Gastrocnemius medialis (tissue), 4 donors: ENCODE results near the gene GLI3. TPM values are rescaled to one million over a fixed set of nuclear protein-coding genes. Genes with fewer than 3 reads are reported as not detected.

Source experiments
- ATAC-seq, 2 donors: fragments of 150-250 bp; one replicate each; pipeline ENCODE4 v1.9.1; 2016
- DNase-seq, 2 donors: peaks; one replicate each; pipeline ENCODE4 v3.0.0-alpha.2; 2019
- H3K27ac ChIP-seq, 4 donors: fragments of 200-600 bp; sonication (generic); 1 replicate in 1 of 4; 2 replicates in 3 of 4; pipeline ENCODE4 v1.5.1; 2016 to 2018; ENCODE audit warnings: mild to moderate bottlenecking in 2 of 4, moderate library complexity in 1 of 4
- H3K27me3 ChIP-seq, 3 donors: fragments of 200-600 bp; sonication (generic) in 2 of 3; 1 replicate in 1 of 3; 2 replicates in 2 of 3; pipeline versions ENCODE4 v1.5.1 to v1.6.0; 2016 to 2019; ENCODE audit warnings: mild to moderate bottlenecking in 1 of 3, moderate library complexity in 1 of 3
- H3K36me3 ChIP-seq, 2 donors: fragments of 200-600 bp; sonication (generic) in 1 of 2; one replicate each; pipeline ENCODE4 v1.5.1; 2017 to 2018
- H3K4me1 ChIP-seq, 2 donors: fragments of 200-600 bp; sonication (generic) in 1 of 2; one replicate each; pipeline ENCODE4 v1.5.1; 2016 to 2017; ENCODE audit warnings: mild to moderate bottlenecking in 2 of 2
- H3K4me3 ChIP-seq, 4 donors: fragments of 200-600 bp; sonication (generic) in 3 of 4; 1 replicate in 1 of 4; 2 replicates in 3 of 4; pipeline ENCODE4 v1.5.1; 2016 to 2019; ENCODE audit warnings: mild to moderate bottlenecking in 2 of 4
- H3K9me3 ChIP-seq, 3 donors: fragments of 200-600 bp; sonication (generic) in 2 of 3; 1 replicate in 1 of 3; 2 replicates in 2 of 3; pipeline ENCODE4 v1.5.1; 2016 to 2019
- POLR2A ChIP-seq, 2 donors: fragments of 450-650 bp; IDR thresholded peaks; one replicate each; pipeline ENCODE4 v1.6.1; 2017; ENCODE audit warnings: antibody characterized with exemption in 2 of 2, mild to moderate bottlenecking in 2 of 2, moderate library complexity in 2 of 2
- in situ Hi-C, 4 donors: fragments of 200-750 bp; cut with MboI; loops; one replicate each; pipeline versions ENCODE4 v1.15.0 to v1.8.0; 2017; ENCODE audit warnings: low sequenced_read_pairs in 4 of 4
- intact Hi-C: fragments of 100-400 bp; cut with DNase I; formaldehyde crosslinking; loops from one replicate; pipeline ENCODE4 v1.15.1; 2023; ENCODE audit warnings: low total_unique reads
- total RNA-seq, 4 donors: library from RNA; depleted of rRNA; stranded (reverse); fragments of >200 nt; gene quantifications; one replicate each; pipeline versions ENCODE4 v1.1.0 to v1.2.3, GENCODE V29; 2016
- TF ChIP-seq, protein P1 (sequence below), 5 experiments: fragments of 450-650 bp in 3 of 5; fragments of 200-600 bp in 2 of 5; sonication (generic) in 2 of 5; IDR thresholded peaks in 4 of 5; conservative IDR thresholded peaks in 1 of 5; 1 replicate in 4 of 5; 2 replicates in 1 of 5; pipeline ENCODE4 v1.5.1; 2016 to 2019; ENCODE audit warnings: antibody characterized with exemption in 5 of 5, mild to moderate bottlenecking in 3 of 5, moderate library complexity in 3 of 5

Gene GLI3
- total RNA-seq, 4 donors from 2014 or later: 0.46 to 1.6 (median 0.81) TPM

DNA sequence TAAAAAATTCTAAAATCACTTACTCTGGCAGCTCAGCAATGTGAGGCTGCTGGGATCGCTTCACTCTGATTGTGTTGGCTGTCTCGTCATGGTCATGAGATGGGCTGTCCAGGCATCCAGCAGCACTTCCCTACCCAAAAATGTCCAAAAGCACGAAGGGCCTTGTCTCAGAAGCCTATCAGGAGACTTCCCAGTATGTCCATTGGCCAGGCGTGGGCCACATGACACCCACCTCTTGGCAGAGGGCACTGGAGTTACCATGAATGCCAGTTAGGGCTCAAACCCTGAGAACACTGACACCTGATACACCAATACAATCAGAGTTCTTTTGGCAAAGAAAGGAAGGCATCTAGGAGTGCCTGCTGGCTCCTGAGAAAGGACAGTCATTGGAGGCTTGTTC, 27.0 kb upstream of the GLI3 start:
- DNase-seq: peak; percentile 60 to 65
- ATAC-seq: peak; percentile 70 to 75
- Histone ChIP-seq H3K9me3 (no peaks in the 10 kb centered on the region), H3K27me3 (no peaks in the 10 kb centered on the region), H3K36me3 (no peaks in the 10 kb centered on the region), H3K4me1 (peaks cover 10 to 16% of the 10 kb centered on the region in 2 donors), H3K27ac (peak overlapping the region; percentile 60 to 80 (median 70)), H3K4me3 (no peak overlapping the region)
- intact Hi-C loops (loop anchor here (2.0 kb wide), 1 partner anchor 27 kb away; the partner anchor contains the start of gene GLI3), in situ Hi-C loops (no loop called here)
- TF ChIP-seq, protein P1, sequence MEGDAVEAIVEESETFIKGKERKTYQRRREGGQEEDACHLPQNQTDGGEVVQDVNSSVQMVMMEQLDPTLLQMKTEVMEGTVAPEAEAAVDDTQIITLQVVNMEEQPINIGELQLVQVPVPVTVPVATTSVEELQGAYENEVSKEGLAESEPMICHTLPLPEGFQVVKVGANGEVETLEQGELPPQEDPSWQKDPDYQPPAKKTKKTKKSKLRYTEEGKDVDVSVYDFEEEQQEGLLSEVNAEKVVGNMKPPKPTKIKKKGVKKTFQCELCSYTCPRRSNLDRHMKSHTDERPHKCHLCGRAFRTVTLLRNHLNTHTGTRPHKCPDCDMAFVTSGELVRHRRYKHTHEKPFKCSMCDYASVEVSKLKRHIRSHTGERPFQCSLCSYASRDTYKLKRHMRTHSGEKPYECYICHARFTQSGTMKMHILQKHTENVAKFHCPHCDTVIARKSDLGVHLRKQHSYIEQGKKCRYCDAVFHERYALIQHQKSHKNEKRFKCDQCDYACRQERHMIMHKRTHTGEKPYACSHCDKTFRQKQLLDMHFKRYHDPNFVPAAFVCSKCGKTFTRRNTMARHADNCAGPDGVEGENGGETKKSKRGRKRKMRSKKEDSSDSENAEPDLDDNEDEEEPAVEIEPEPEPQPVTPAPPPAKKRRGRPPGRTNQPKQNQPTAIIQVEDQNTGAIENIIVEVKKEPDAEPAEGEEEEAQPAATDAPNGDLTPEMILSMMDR (IDR thresholded peaks at IDR 0.05 in 4 of 5, conservative IDR thresholded peaks at IDR 0.05 in 1 of 5): no peak
- no peak for TF ChIP-seq POLR2A (IDR thresholded peaks at IDR 0.05)

- DNase-seq: peak; percentile 77
- peaks cover 10 to 16% of the 10 kb centered on the region in 2 donors for H3K4me1 ChIP-seq
- H3K27ac ChIP-seq: peak overlapping the region; percentile 60 to 80 (median 70)
- H3K27me3 ChIP-seq: no peaks in the 10 kb centered on the region
- TF ChIP-seq, protein P1 (IDR thresholded peaks at IDR 0.05 in 4 of 5, conservative IDR thresholded peaks at IDR 0.05 in 1 of 5): no peak
- TF ChIP-seq POLR2A (IDR thresholded peaks at IDR 0.05): no peak
- no peaks in the 10 kb centered on the region for H3K36me3 ChIP-seq
- in situ Hi-C loops: no loop called here
- intact Hi-C loops: loop anchor here (2.0 kb wide), 1 partner anchor 26 kb away; the partner anchor contains the start of gene GLI3
- peak; percentile 87 to 97 for ATAC-seq
- H3K4me3 ChIP-seq: no peak overlapping the region
- no peaks in the 10 kb centered on the region for H3K9me3 ChIP-seq
Observed at GRCh38 chr7:42262964-42263363, 26.0 kb upstream of the GLI3 start.

GRCh38 chr7:42254217-42254616, 17.2 kb upstream of the GLI3 start:
- ATAC-seq: peak; percentile 33 to 71
- Histone ChIP-seq H3K4me1 (no peaks in the 10 kb centered on the region), H3K36me3 (no peaks in the 10 kb centered on the region), H3K27me3 (no peaks in the 10 kb centered on the region), H3K4me3 (no peak overlapping the region), H3K9me3 (no peaks in the 10 kb centered on the region), H3K27ac (no peak overlapping the region)
- peak in 1 of 2 donors; percentile 21 for DNase-seq
- in situ Hi-C loops: no loop called here
- intact Hi-C loops: no loop called here
- TF ChIP-seq POLR2A (IDR thresholded peaks at IDR 0.05): no peak

DNA sequence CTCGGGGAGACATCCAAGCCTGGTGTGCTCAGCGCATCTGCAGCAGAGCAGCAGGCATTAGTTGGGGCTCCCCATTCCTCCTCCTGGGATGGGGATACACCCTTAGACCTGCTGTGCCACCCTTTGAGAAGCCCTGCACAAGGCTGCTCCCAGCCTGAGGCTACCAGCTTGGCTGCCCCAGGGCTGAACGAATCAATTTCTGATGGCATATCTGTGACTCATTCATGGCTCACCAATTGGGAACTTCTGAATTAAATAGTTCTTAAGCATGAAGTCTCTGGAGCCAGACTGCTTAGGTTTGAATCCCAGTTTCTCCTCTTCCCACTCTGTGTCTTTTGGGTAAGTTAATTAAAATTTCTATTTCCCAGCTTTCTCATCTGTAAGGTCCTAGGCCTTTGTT, 16.3 kb upstream of the GLI3 start:
- in situ Hi-C loops: no loop called here

GRCh38 chr7:42250411-42250810, 13.4 kb upstream of the GLI3 start:
- ATAC-seq (no peak), DNase-seq (no peak)
- intact Hi-C loops (no loop called here), in situ Hi-C loops (no loop called here)
- Histone ChIP-seq H3K4me1 (no peaks in the 10 kb centered on the region), H3K27ac (no peak overlapping the region), H3K27me3 (no peaks in the 10 kb centered on the region), H3K4me3 (no peak overlapping the region), H3K36me3 (no peaks in the 10 kb centered on the region), H3K9me3 (no peaks in the 10 kb centered on the region)
- TF ChIP-seq, protein P1 (IDR thresholded peaks at IDR 0.05 in 4 of 5, conservative IDR thresholded peaks at IDR 0.05 in 1 of 5): no peak
- no peak for TF ChIP-seq POLR2A (IDR thresholded peaks at IDR 0.05)

More for the DNA sequence above, 16.3 kb upstream of the GLI3 start:
- no peaks in the 10 kb centered on the region for H3K27me3 ChIP-seq
- ATAC-seq (no peak), DNase-seq (no peak)
- no peaks in the 10 kb centered on the region for H3K9me3 ChIP-seq
- no peak for TF ChIP-seq POLR2A (IDR thresholded peaks at IDR 0.05)
- TF ChIP-seq, protein P1 (IDR thresholded peaks at IDR 0.05 in 4 of 5, conservative IDR thresholded peaks at IDR 0.05 in 1 of 5): no peak
- intact Hi-C loops: no loop called here
- no peak overlapping the region for H3K4me3 ChIP-seq
- H3K27ac ChIP-seq: no peak overlapping the region
- no peaks in the 10 kb centered on the region for H3K36me3 ChIP-seq
- H3K4me1 ChIP-seq: no peaks in the 10 kb centered on the region
